DOHH2 (cell line): ENCODE results near the gene UTY.

Experiments
- H3F3A ChIP-seq: fragments of 200-600 bp; sonication (generic), shearing (Covaris generic); 2 replicates; pipeline ENCODE4 v1.6.0; 2016; ENCODE audit warnings: antibody characterized with exemption, mild to moderate bottlenecking; ENCODE audit not compliant: control insufficient read depth, insufficient read depth
- H3K27ac ChIP-seq: fragments of 200-600 bp; sonication (generic); 2 replicates; pipeline ENCODE4 v1.5.1; 2014; ENCODE audit warnings: low read depth, mild to moderate bottlenecking, low read length, moderate library complexity
- H3K27me3 ChIP-seq: fragments of 200-600 bp; sonication (generic); 2 replicates; pipeline ENCODE4 v1.6.1; 2014; ENCODE audit warnings: mild to moderate bottlenecking, low read length, mixed read lengths; ENCODE audit not compliant: control insufficient read depth
- H3K36me3 ChIP-seq: fragments of 200-600 bp; sonication (generic); 2 replicates; pipeline ENCODE4 v1.6.1; 2014; ENCODE audit warnings: mild to moderate bottlenecking, low read length, moderate library complexity, mixed read lengths; ENCODE audit not compliant: control insufficient read depth
- H3K4me1 ChIP-seq: fragments of 200-600 bp; sonication (generic); 2 replicates; pipeline ENCODE4 v1.6.1; 2014; ENCODE audit warnings: mild to moderate bottlenecking, low read length, mixed read lengths; ENCODE audit not compliant: control insufficient read depth
- H3K4me2 ChIP-seq: fragments of 200-600 bp; sonication (generic); 2 replicates; pipeline ENCODE4 v1.6.0; 2014; ENCODE audit warnings: mild to moderate bottlenecking, low read length, moderate library complexity
- H3K4me3 ChIP-seq: fragments of 200-600 bp; sonication (generic); 2 replicates; pipeline ENCODE4 v1.5.1; 2014; ENCODE audit warnings: mild to moderate bottlenecking, low read length, mixed read lengths
- H3K79me2 ChIP-seq: fragments of 200-600 bp; sonication (generic); 2 replicates; pipeline ENCODE4 v1.6.1; 2014; ENCODE audit warnings: mild to moderate bottlenecking, low read length, mixed read lengths; ENCODE audit not compliant: control insufficient read depth
- H3K9me2 ChIP-seq: fragments of 200-600 bp; sonication (generic); replicated peaks from 2 replicates; pipeline ENCODE4 v1.6.1; 2014; ENCODE audit warnings: mild to moderate bottlenecking, low read length, mixed read lengths; ENCODE audit not compliant: control insufficient read depth
- H3K9me3 ChIP-seq: fragments of 200-600 bp; sonication (generic); 2 replicates; pipeline ENCODE4 v1.6.1; 2014; ENCODE audit warnings: antibody characterized with exemption, low read length, mixed read lengths; ENCODE audit not compliant: control insufficient read depth, insufficient read depth
- H4K20me1 ChIP-seq: fragments of 200-600 bp; sonication (generic); 2 replicates; pipeline ENCODE4 v1.6.0; 2014; ENCODE audit warnings: low read depth, mild to moderate bottlenecking, antibody characterized with exemption, low read length, moderate library complexity; ENCODE audit not compliant: control insufficient read depth, insufficient read depth
- CTCF ChIP-seq: fragments of 200-600 bp; sonication (generic); IDR thresholded peaks from one replicate; pipeline ENCODE4 v1.5.1; 2014; ENCODE audit warnings: antibody characterized with exemption, mild to moderate bottlenecking, low read depth, low read length; ENCODE audit not compliant: poor library complexity, severe bottlenecking
- EZH2phosphoT487 ChIP-seq: fragments of 200-600 bp; sonication (generic); IDR thresholded peaks from 2 replicates; pipeline ENCODE4 v1.6.1; 2017; ENCODE audit warnings: borderline replicate concordance, mild to moderate bottlenecking, antibody characterized with exemption, low read length, moderate library complexity, mixed read lengths

The UTY gene

GRCh38 chrY:13233118-13233517 is 246.7 kb downstream of the UTY start:
- Histone ChIP-seq H3K27me3 (no peaks in the 10 kb centered on the region), H4K20me1 (no peaks in the 10 kb centered on the region), H3K79me2 (no peaks in the 10 kb centered on the region), H3K9me2 (no peaks in the 10 kb centered on the region), H3K36me3 (no peaks in the 10 kb centered on the region; the same call in 1 of the 2 replicates), H3K9me3 (no peaks in the 10 kb centered on the region), H3K4me1 (no peaks in the 10 kb centered on the region), H3F3A (0 out of 2 replicates have a peak, but pooled peaks cover 5% of the 10 kb centered on the region), H3K4me3 (no peak overlapping the region), H3K27ac (no peak overlapping the region), H3K4me2 (no peak overlapping the region)
- TF ChIP-seq CTCF, result no peak
- TF ChIP-seq EZH2phosphoT487, result no peak

GRCh38 chrY:13227354-13227953 is 252.4 kb downstream of the UTY start:
- Histone ChIP-seq H3K9me2 (no peaks in the 10 kb centered on the region), H3K36me3 (no peaks in the 10 kb centered on the region), H3K79me2 (no peaks in the 10 kb centered on the region), H3K9me3 (no peaks in the 10 kb centered on the region), H3K27me3 (no peaks in the 10 kb centered on the region), H4K20me1 (no peaks in the 10 kb centered on the region), H3K4me1 (no peaks in the 10 kb centered on the region), H3K4me2 (no peak overlapping the region), H3K4me3 (no peak overlapping the region), H3K27ac (no peak overlapping the region), H3F3A (0 out of 2 replicates have a peak, but pooled peaks cover 5% of the 10 kb centered on the region)
- TF ChIP-seq EZH2phosphoT487 (no peak), CTCF (no peak)

- H3K4me3 ChIP-seq, result no peak overlapping the region
- no peaks in the 10 kb centered on the region for H3F3A ChIP-seq
- no peaks in the 10 kb centered on the region for H3K27me3 ChIP-seq
- H3K9me2 ChIP-seq, result no peaks in the 10 kb centered on the region
- no peaks in the 10 kb centered on the region for H4K20me1 ChIP-seq
- no peak overlapping the region for H3K4me2 ChIP-seq
- no peaks in the 10 kb centered on the region for H3K9me3 ChIP-seq
- no peaks in the 10 kb centered on the region for H3K4me1 ChIP-seq
- no peaks in the 10 kb centered on the region for H3K36me3 ChIP-seq
- TF ChIP-seq EZH2phosphoT487 (no peak), CTCF (no peak)
- no peaks in the 10 kb centered on the region for H3K79me2 ChIP-seq
- no peak overlapping the region for H3K27ac ChIP-seq
These were observed 268.7 kb downstream of the UTY start for GRCh38 chrY:13210961-13211646.
